Spleen (tissue), 11 donors: ENCODE results near the gene RGL1. TPM values are rescaled to one million over a fixed set of nuclear protein-coding genes. Genes with fewer than 3 reads are reported as not detected.

Experiments
- DNase-seq: peaks from one replicate; pipeline ENCODE4 v3.0.0-alpha.2; 2020
- H3K27ac ChIP-seq, 8 donors: fragments of 200-600 bp; sonication (generic) in 7 of 8; 1 replicate in 4 of 8; 2 replicates in 4 of 8; pipeline versions ENCODE4 v1.5.0 to v1.8.0; 2016 to 2021; ENCODE audit warnings: inconsistent platforms in 4 of 8, mild to moderate bottlenecking in 4 of 8, moderate library complexity in 1 of 8
- H3K27me3 ChIP-seq, 7 donors: fragments of 200-600 bp; sonication (generic) in 6 of 7; replicated peaks in 1 of 7; 1 replicate in 4 of 7; 2 replicates in 3 of 7; pipeline versions ENCODE4 v1.5.0 to v1.8.0; 2016 to 2021; ENCODE audit warnings: inconsistent platforms in 3 of 7, mild to moderate bottlenecking in 1 of 7
- H3K36me3 ChIP-seq, 6 donors: fragments of 200-600 bp; sonication (generic) in 5 of 6; 1 replicate in 4 of 6; 2 replicates in 2 of 6; pipeline versions ENCODE4 v1.5.0 to v1.8.0; 2016 to 2021; ENCODE audit warnings: inconsistent platforms in 2 of 6
- H3K4me1 ChIP-seq, 6 donors: fragments of 200-600 bp; sonication (generic) in 5 of 6; 1 replicate in 3 of 6; 2 replicates in 3 of 6; pipeline versions ENCODE4 v1.5.0 to v1.8.0; 2016 to 2021; ENCODE audit warnings: inconsistent platforms in 3 of 6
- H3K4me3 ChIP-seq, 8 donors: fragments of 200-600 bp; sonication (generic) in 7 of 8; 1 replicate in 4 of 8; 2 replicates in 4 of 8; pipeline versions ENCODE4 v1.5.0 to v1.8.0; 2016 to 2021; ENCODE audit warnings: inconsistent platforms in 4 of 8, mild to moderate bottlenecking in 4 of 8, moderate library complexity in 2 of 8
- H3K9me3 ChIP-seq, 8 donors: fragments of 200-600 bp; sonication (generic) in 7 of 8; 1 replicate in 4 of 8; 2 replicates in 4 of 8; pipeline versions ENCODE4 v1.5.0 to v1.8.0; 2016 to 2021; ENCODE audit warnings: inconsistent platforms in 4 of 8
- POLR2A ChIP-seq, 3 donors: fragments of 450-650 bp; IDR thresholded peaks; one replicate each; pipeline ENCODE4 v1.5.1; 2017; ENCODE audit warnings: antibody characterized with exemption in 3 of 3, mild to moderate bottlenecking in 1 of 3
- POLR2AphosphoS5 ChIP-seq, 3 donors: sonication (generic); formaldehyde crosslinking; IDR thresholded peaks; one replicate each; pipeline ENCODE4 v1.5.1; 2017; ENCODE audit warnings: antibody characterized with exemption in 3 of 3
- WGBS, 5 donors: extraction: QIAGEN DNeasy Blood & Tissue Kit in 3 of 5; methylation state at CpG; one replicate each; pipeline versions ENCODE4 v1.1.5 to v1.1.7; 2013 to 2018; 5-methylcytosine and 5-hydroxymethylcytosine counted together
- intact Hi-C: fragments of 100-400 bp; cut with DNase I; formaldehyde crosslinking; loops from one replicate; pipeline ENCODE4 v1.15.0; 2023; ENCODE audit warnings: low total_unique reads
- polyA plus RNA-seq, 3 donors: library from polyadenylated mRNA; stranded (reverse); fragments of 200-250 nt; gene quantifications; one replicate each; pipeline ENCODE4 v1.2.1, GENCODE V29; 2013
- total RNA-seq, 7 donors: library from RNA; depleted of rRNA in 3 of 7; stranded (reverse); fragments of >200 nt in 3 of 7; fragmentation: NEBNext Ultra II Directional in 4 of 7; extraction: Animal tissue kit (Norgen Biotek cat#: 25700) in 4 of 7; gene quantifications; one replicate each; pipeline versions ENCODE4 v1.1.0 to v1.2.1, GENCODE V29; 2016 to 2021
- TF ChIP-seq, protein P1 (sequence below), 11 experiments: fragments of 200-600 bp in 7 of 11; fragments of 450-650 bp in 4 of 11; sonication (generic) in 4 of 11; IDR thresholded peaks in 8 of 11; conservative IDR thresholded peaks in 3 of 11; 1 replicate in 7 of 11; 2 replicates in 4 of 11; pipeline versions ENCODE4 v1.4.0 to v1.8.0; 2016 to 2021; ENCODE audit warnings: antibody characterized with exemption in 11 of 11, inconsistent platforms in 4 of 11, mild to moderate bottlenecking in 1 of 11
- donor health status: healthy with polysubstance abuse.
- donor health status: DM: no; HTN: no; CAD: no; lungs with moderate emphysema.
- donor health status: DM: no; HTN: no; CAD: no.
- donor health status: Bipolar disorder and iron deficiency.
- donor health status: healthy.
- donor health status: DM: no; HTN: no; CAD: no.
- donor health status: DM: yes; HTN: yes; CAD: no.

RGL1 gene
- total and polyA plus RNA-seq, 10 donors = 14.3 to 126 (median 71.4) TPM

DNA sequence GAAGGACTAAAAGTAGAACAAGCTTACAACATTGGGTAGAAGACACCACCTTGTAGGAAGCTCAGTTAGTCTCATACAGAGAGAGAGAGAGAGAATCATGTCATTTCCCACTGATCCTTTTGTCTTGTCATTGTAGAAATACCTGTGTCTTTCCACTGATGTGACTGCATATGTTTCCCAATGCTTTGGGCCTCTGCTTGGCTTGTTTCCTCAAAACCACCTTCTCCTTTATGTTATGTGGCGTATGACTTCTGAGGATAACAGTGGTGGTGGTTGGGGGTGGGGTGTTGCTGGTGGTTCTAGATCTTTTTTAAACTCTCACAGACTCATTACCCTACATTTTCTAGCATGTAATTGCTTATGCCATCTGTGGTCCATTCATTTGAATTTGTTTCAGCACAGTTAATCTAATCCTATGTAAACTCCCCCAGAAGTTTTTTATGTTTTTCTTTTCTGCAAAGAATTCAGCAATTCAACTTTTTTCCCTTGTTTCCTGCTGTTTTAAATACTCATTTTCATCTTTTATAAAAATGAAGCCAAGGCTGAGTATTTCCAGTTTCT lies 9.3 kb downstream of the RGL1 start:
- Histone ChIP-seq H3K4me1 (peaks cover 4 to 94% (median 44%) of the 10 kb centered on the region in 6 donors), H3K27ac (peak overlapping the region in 5 of 8 donors; percentile 6 to 74 (median 36))
- WGBS, 5 donors = 40 to 82% (median 59%) methylated on average over 1 of the region's 1 CpG

DNA sequence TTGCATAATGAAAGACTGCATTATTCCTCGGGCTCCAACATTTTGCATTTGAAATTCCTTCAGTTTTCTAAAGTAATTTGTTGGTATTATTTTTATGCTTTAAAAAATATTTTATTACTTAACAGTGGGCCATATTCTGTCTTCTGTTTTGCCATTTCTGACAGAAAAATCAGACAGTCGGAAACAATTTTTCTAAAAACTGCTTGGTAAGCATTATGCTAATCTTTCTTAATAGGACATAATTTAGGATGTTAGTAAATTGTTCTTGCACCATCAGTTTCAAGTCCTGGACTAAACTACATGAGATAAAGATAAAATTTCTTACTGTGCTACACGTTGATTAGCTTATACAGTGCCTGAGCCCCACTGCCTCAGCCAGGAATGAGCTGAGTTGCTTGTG lies 11.2 kb downstream of the RGL1 start:
- WGBS, 5 donors = 66 to 88% (median 75%) methylated on average over 3 of the region's 3 CpGs
- H3K27me3 ChIP-seq = no peaks in the 10 kb centered on the region
- intact Hi-C loops = loop anchor here (10.0 kb wide), 1 partner anchor 69 kb away; no protein-coding TSS in a partner anchor
- H3K27ac ChIP-seq = peak overlapping the region in 7 of 8 donors; percentile 48 to 74 (median 57)
- no peak overlapping the region for H3K4me3 ChIP-seq
- no peaks in the 10 kb centered on the region for H3K9me3 ChIP-seq
- no peak for TF ChIP-seq POLR2AphosphoS5 (IDR thresholded peaks at IDR 0.05)
- TF ChIP-seq, protein P1, sequence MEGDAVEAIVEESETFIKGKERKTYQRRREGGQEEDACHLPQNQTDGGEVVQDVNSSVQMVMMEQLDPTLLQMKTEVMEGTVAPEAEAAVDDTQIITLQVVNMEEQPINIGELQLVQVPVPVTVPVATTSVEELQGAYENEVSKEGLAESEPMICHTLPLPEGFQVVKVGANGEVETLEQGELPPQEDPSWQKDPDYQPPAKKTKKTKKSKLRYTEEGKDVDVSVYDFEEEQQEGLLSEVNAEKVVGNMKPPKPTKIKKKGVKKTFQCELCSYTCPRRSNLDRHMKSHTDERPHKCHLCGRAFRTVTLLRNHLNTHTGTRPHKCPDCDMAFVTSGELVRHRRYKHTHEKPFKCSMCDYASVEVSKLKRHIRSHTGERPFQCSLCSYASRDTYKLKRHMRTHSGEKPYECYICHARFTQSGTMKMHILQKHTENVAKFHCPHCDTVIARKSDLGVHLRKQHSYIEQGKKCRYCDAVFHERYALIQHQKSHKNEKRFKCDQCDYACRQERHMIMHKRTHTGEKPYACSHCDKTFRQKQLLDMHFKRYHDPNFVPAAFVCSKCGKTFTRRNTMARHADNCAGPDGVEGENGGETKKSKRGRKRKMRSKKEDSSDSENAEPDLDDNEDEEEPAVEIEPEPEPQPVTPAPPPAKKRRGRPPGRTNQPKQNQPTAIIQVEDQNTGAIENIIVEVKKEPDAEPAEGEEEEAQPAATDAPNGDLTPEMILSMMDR (IDR thresholded peaks at IDR 0.05 in 8 of 11, conservative IDR thresholded peaks at IDR 0.05 in 3 of 11) = no peak
- no peak for TF ChIP-seq POLR2A (IDR thresholded peaks at IDR 0.05)
- H3K36me3 ChIP-seq = no peaks in the 10 kb centered on the region
- peaks cover 4 to 87% (median 49%) of the 10 kb centered on the region in 6 donors for H3K4me1 ChIP-seq
- DNase-seq = no peak

More for the DNA sequence above, 9.3 kb downstream of the RGL1 start:
- DNase-seq = no peak
- H3K36me3 ChIP-seq = no peaks in the 10 kb centered on the region
- no peak for TF ChIP-seq POLR2A (IDR thresholded peaks at IDR 0.05)
- TF ChIP-seq, protein P1 (IDR thresholded peaks at IDR 0.05 in 8 of 11, conservative IDR thresholded peaks at IDR 0.05 in 3 of 11) = no peak
- no peak for TF ChIP-seq POLR2AphosphoS5 (IDR thresholded peaks at IDR 0.05)
- no peak overlapping the region for H3K4me3 ChIP-seq
- intact Hi-C loops = loop anchor here (10.0 kb wide), 1 partner anchor 71 kb away; no protein-coding TSS in a partner anchor
- no peaks in the 10 kb centered on the region for H3K9me3 ChIP-seq
- no peaks in the 10 kb centered on the region for H3K27me3 ChIP-seq

DNA sequence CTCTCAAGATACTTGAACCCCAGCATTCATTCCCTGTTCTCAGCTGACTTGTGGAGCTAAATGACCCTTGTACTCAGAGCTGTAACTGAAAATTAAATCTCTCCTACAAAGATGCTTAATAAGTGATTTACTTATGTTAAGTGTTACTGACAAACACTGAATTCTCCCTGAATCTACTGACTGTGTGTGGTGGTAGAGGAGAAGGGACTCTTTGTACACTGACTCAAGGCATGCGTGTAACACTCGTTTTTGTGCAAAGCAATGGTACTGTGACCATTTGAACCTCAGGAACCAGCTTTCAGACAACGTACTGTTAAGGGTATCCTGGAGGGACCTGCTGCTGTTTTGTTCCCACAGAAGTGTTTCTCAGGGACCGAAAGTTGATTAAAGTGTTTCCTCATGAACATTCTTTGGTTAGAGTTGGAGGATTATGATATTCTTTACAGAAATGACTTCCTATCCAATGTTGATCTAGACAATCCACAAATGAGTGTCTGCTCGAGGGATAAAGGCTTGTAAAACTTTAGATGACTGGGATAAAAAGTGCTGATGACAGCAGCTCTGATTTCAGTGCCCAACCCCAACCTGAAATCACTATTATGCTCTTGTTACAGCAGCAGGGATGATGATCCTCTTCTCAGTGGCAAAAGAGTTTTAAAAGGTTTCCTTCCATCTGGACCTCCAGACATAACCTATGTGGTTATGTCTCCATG lies 12.8 kb downstream of the RGL1 start:
- H3K4me1 ChIP-seq = peaks cover 4 to 85% (median 56%) of the 10 kb centered on the region in 6 donors
- 43 to 62% (median 57%) methylated on average over 5 of the region's 5 CpGs for WGBS, 5 donors

More for the DNA sequence above, 12.8 kb downstream of the RGL1 start:
- Histone ChIP-seq H3K27ac (peak overlapping the region in 7 of 8 donors; percentile 48 to 74 (median 57)), H3K27me3 (no peaks in the 10 kb centered on the region), H3K36me3 (no peaks in the 10 kb centered on the region), H3K4me3 (no peak overlapping the region), H3K9me3 (no peaks in the 10 kb centered on the region)
- TF ChIP-seq POLR2A (IDR thresholded peaks at IDR 0.05) (no peak), POLR2AphosphoS5 (IDR thresholded peaks at IDR 0.05) (no peak)
- TF ChIP-seq, protein P1 (IDR thresholded peaks at IDR 0.05 in 8 of 11, conservative IDR thresholded peaks at IDR 0.05 in 3 of 11) = no peak
- intact Hi-C loops = loop anchor here (10.0 kb wide), 1 partner anchor 67 kb away; no protein-coding TSS in a partner anchor
- no peak for DNase-seq
